Activated CD4-positive, alpha-beta T cell treated with anti-CD3 and anti-CD28 coated beads for 4 hours (primary cell): ENCODE data around the gene TMEM131L.
"Not testable (repeated sequence)": the region's sequence is repeated elsewhere in the genome, so short reads cannot be mapped to it uniquely, and the experiment has no call there.

Source experiments
- DNase-seq, 2 donors: peaks; one replicate each; pipeline ENCODE4 v3.0.0-alpha.2; 2020

The TMEM131L gene

GRCh38 chr4:153661215-153661822, 195.2 kb downstream of the TMEM131L start:
- DNase-seq = no peak

- no peak for DNase-seq
Measured at GRCh38 chr4:153661908-153662307, 195.7 kb downstream of the TMEM131L start.

- DNase-seq = no peak
Measured at GRCh38 chr4:153663667-153664066, 197.5 kb downstream of the TMEM131L start.

- not testable (repeated sequence) for DNase-seq
Measured at GRCh38 chr4:153666505-153666904, 200.3 kb downstream of the TMEM131L start.

GRCh38 chr4:153668647-153669046, 202.5 kb downstream of the TMEM131L start:
- no peak for DNase-seq

- DNase-seq = no peak
Measured at GRCh38 chr4:153669838-153670237, 203.7 kb downstream of the TMEM131L start.

- no peak for DNase-seq
Measured at GRCh38 chr4:153676486-153676885, 210.3 kb downstream of the TMEM131L start.

- DNase-seq = no peak
Measured at GRCh38 chr4:153676984-153677383, 210.8 kb downstream of the TMEM131L start.

- DNase-seq = no peak
Measured at GRCh38 chr4:153679486-153679885, 213.3 kb downstream of the TMEM131L start.

- no peak for DNase-seq
Measured at GRCh38 chr4:153683763-153684181, 217.6 kb downstream of the TMEM131L start.

GRCh38 chr4:153684182-153684970, 218.2 kb downstream of the TMEM131L start, which contains the start of gene TLR2:
Gene TLR2 (plus strand): TSS chr4:153684280. CDS start chr4:153702908, 18,628 bp downstream.
- peak; percentile 63 to 73 for DNase-seq

- no peak for DNase-seq
Measured at GRCh38 chr4:153684971-153685371, 218.8 kb downstream of the TMEM131L start.
